GM19452 (cell line): ENCODE data around the gene DSCAML1.

Source experiments
- ATAC-seq: cut with Tn5 transposase; IDR thresholded peaks from one replicate; pipeline ENCODE4 v1.9.1; 2021; ENCODE audit not compliant: unreplicated experiment

DSCAML1 gene

GRCh38 chr11:117535850-117536411 is 261.1 kb downstream of the DSCAML1 start:
- ATAC-seq = no peak

- ATAC-seq = no peak
Measured at GRCh38 chr11:117535201-117535849, 261.7 kb downstream of the DSCAML1 start.

- no peak for ATAC-seq
Measured at GRCh38 chr11:117532568-117532967, 264.4 kb downstream of the DSCAML1 start.

DNA sequence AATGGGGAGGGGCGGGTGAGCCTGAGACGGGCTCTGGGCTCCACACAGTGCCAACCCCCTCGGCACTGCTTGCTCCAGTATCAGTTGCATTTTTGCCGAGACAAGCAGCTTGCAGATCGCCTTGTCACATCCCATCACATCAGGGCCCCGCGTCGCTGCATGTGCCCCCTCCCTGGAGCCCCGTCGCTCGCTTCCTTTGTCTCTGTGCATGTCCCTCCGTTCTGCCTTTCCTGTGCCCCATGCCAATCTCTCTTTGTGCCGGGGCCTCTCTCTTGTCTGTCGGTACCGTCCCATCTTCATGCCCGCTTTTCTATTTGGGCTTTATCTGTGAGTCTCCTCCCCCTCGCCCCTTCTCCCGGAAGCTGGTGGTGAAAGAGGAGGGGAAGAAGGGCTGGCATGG is 267.2 kb downstream of the DSCAML1 start:
- no peak for ATAC-seq

DNA sequence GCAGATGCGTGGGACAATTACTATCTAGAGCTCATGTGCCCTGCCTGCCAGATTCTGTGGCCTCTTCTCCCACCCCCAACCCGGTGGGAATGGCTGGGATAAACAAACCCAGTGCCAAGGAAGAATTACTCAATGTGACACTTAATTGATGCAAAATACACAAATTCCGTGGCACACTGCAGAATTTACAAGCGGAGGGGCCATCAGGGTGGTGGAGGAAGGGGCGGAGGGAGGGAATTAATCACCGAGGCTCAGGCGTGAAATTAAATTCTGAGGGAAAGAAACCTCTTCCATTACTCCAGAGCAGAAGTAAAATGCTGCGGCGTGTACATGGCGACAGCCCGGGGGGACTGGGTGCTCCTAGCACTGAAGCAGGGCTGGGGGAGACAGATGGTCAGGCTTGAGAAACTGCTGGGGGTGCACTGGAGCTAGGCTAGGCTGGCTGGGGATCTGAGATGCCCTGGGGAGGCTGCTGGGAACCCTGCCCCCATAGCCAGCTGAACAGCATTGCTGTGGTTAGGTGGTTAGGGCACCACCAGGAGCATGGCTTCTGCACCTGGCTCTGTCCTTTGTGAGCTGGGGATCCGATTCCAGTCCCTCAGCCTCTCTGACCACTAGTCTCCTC is 268.8 kb downstream of the DSCAML1 start:
- ATAC-seq = no peak

- no peak for ATAC-seq
Measured at GRCh38 chr11:117527271-117527670, 269.7 kb downstream of the DSCAML1 start.

GRCh38 chr11:117525866-117526542 is 271.0 kb downstream of the DSCAML1 start:
- no peak for ATAC-seq

DNA sequence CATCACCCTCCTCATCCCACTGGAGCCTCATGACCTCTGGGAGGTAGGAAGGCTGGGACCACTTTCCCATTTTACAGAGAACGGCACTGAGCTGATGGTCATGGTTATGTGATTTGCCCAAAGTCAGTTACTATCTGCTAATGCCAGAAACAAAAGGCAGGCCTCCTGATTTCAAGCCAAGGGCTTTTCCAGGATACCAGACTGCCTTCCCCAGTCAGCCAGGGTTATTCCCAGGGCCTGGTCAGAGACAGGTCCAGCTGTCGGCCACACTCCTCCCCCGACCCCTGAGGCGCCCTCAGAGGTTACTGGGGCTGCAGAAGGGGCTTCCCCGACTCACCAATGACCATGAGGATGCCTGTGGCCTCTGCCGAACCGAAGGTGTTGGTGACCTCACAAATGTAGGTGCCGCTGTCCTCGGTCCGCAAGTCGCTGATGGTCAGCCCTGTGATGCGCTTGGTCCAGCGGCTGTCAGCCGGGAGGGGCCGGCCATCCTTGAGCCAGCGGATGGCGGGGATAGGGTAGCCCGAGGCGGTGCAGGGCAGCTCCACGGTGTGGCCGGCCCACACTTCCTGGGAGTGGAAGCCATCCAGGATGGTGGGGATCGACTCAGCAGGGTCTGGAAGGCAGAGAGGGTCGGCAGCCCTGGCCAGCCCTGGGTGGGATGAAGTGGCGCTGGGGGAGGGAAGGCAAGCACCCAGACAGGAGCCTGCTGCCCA is 272.4 kb downstream of the DSCAML1 start:
- no peak for ATAC-seq

DNA sequence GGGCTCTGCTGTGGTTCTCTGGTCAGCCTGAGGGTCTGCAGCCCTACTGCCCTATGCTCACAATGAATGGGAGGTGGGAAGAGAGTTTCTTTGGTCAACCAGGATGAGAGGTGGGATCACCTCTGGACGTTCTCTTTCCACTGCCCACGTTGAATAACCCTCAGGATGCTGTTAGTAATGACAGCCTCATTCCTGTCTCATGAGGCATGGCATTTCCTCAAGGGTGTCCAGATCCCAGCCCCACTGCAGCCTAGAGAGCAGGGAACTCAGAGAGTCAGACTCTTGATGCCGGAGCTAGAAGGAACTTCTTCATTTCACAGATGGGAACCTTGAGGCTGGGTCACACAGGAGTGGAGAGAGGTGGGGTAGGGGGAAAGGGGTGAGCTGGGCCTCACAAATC is 273.3 kb downstream of the DSCAML1 start:
- ATAC-seq = no peak

GRCh38 chr11:117521974-117522373 is 275.0 kb downstream of the DSCAML1 start:
- ATAC-seq = no peak

GRCh38 chr11:117520966-117521365 is 276.1 kb downstream of the DSCAML1 start:
- ATAC-seq = no peak

DNA sequence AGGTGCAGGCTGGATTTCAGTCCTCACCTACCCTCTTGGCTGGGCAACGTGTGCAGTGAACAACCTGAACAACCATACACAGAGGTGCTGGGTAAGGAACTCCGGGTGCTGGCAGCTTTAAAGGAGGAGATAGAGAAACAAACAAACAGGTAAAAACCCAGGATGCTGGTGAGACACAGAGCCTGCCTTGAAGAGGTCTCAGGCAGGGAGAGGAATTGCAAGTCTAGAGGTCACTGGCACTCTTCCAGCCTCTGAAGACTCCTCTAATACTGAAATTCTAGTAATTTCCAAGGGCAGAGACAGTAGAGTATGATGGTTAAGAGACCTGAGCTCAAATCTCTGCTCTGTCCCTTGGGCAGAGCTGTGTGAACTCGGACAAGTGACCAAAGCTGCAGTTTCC is 276.8 kb downstream of the DSCAML1 start:
- ATAC-seq = no peak

- ATAC-seq = no peak
Measured at GRCh38 chr11:117519590-117519989, 277.4 kb downstream of the DSCAML1 start.

DNA sequence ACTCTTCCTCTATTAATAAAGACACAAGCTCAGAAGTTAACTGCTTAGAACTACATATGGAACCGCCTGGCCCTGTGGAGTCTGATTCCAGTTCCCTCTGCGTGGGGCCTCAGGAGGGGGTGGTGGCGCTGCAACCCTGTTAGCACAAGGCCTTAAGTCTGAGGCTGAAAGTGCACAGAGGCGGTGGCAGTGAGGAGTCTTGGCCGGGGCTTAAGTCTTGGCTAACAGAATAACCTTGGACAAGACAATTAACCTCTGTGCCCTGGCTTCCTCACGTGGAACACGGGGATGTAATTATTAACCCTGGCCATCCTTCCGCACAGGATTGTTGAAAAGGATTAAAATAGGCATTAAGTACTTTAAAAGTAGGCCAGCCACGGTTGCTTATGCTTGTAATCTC is 277.8 kb downstream of the DSCAML1 start:
- no peak for ATAC-seq

DNA sequence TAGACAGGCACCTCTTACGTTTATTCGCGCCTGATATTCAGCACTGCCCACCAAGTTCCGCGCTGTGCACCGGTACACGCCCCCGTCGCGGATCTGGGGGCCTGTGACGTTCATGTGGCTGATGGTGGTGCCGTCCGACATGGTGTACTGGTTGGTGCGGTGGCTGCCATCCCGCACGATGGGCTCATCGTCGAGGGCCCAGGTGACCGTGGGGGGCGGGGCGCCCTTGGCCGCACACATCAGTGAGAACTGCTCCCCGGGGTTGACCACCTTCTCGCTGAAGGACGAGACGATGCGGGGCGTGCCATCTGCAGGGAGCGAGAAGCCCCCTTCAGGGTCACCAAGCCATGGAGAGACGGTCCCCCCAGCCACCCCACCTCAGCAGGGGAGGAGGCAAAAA is 278.6 kb downstream of the DSCAML1 start:
- no peak for ATAC-seq

DNA sequence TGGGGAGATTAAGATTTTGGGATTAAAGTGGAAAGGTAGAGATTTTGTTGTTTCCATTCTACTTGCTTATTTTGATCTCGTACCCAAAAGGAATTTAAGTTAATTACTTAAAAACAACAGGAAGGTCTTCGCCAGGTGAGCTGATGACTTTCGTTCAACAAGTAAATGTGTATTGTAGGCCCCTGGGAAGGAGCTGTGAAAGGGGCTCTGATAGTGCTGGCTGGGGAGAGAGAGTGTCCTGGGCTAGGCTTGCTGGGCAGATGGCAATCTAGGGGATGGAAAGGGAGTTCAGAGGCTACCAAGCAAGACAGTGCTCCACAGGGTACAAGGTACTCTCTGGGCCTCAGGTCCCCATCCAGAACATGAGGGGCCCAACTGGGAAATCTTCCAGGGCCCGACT is 279.9 kb downstream of the DSCAML1 start:
- no peak for ATAC-seq

DNA sequence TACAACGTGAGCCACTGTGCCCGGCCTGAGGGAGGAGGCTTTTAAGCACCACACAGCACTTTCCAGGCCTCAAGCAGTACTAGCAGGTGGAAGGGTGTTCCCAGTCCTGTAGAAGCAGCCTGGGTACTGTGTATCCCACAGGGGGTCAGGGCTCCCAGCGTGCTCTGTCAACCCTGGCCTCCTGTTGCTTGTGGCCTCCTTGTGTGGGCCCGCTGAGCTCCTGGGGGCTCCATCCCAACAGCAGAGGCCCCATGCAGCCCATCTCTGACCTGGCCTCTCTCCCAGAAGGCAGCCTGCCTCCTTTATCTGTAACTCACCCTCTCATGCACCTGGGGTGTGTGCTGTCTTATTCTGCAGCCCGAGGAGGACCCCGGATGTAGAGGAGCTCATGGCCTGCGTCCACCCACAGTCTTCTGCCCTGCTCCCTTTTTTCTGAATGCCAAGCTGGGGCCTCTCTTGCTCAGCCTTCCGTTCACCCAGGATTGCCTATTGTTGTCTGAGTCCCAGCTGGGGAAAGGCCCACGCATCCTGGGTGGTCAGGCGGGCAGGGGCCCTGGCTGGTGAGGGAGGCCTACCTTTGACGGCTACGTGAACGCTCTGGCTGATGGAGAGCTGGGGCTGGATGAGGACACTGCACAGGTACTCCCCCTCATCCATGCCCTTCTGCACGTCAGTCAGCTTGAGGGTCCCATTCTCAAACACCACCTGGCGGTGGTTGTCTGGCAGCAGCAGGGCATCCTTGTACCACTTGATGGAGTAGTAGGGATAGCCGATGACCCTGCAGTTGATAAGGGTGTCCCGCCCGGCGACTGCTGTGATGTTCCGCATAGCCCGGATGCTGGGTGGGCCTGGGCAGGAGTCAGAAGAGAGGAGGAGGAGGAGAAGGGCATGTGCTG is 280.9 kb downstream of the DSCAML1 start:
- ATAC-seq = no peak

- ATAC-seq = no peak
Measured at GRCh38 chr11:117514256-117514655, 282.8 kb downstream of the DSCAML1 start.

GRCh38 chr11:117513666-117514065 is 283.4 kb downstream of the DSCAML1 start:
- ATAC-seq = no peak

- ATAC-seq = no peak
Measured at GRCh38 chr11:117511931-117512539, 285.0 kb downstream of the DSCAML1 start.
